AG04449 (cell line): ENCODE data around the gene POU2F3.

Experiments used
- CTCF ChIA-PET: fragments of 350-600 bp; formaldehyde crosslinking; extraction: SDS; loops from one replicate; lab custom pipeline; 2021; ENCODE audit warnings: antibody characterized with exemption; lab: Yijun Ruan, JAX
- POLR2A ChIA-PET: fragments of 400-600, 350-600 bp; formaldehyde crosslinking; extraction: SDS; loops from one replicate; lab custom pipeline; 2020; ENCODE audit warnings: antibody characterized with exemption, inconsistent platforms; lab: Yijun Ruan, JAX
- DNase-seq: peaks from one replicate; pipeline ENCODE4 v3.0.0-alpha.2; 2010; ENCODE audit warnings: low read depth, low spot score
- H3K4me3 ChIP-seq: 2 replicates; pipeline ENCODE4 v1.5.1; 2011; ENCODE audit warnings: low read depth, mild to moderate bottlenecking, control low read depth, low read length
- CTCF ChIP-seq: IDR thresholded peaks from one replicate; pipeline ENCODE4 v1.5.1; 2011; ENCODE audit warnings: mild to moderate bottlenecking, moderate library complexity, low read length, control low read depth, inconsistent platforms; ENCODE audit not compliant: insufficient read depth; ENCODE audit errors: missing control alignments

POU2F3 gene

GRCh38 chr11:120327311-120327710 lies 87.4 kb downstream of the POU2F3 start:
- no peak for TF ChIP-seq CTCF
- CTCF ChIA-PET = interaction anchor here (1.0 to 2.0 kb wide), 3 partner anchors 24 to 159 kb away, joined by 3 to 11 read pairs (median 3); no protein-coding TSS in a partner anchor
- POLR2A ChIA-PET = no interaction called here
- no peak overlapping the region for H3K4me3 ChIP-seq
- DNase-seq = no peak

GRCh38 chr11:120329556-120329955 lies 89.6 kb downstream of the POU2F3 start:
- no peak for TF ChIP-seq CTCF
- ChIA-PET POLR2A (no interaction called here), CTCF (interaction anchor here (1.3 kb wide), 1 partner anchor 102 kb away, joined by 3 read pairs; no protein-coding TSS in a partner anchor)
- H3K4me3 ChIP-seq = no peak overlapping the region
- DNase-seq = no peak

- CTCF ChIA-PET = interaction anchor here (1.3 kb wide), 1 partner anchor 102 kb away, joined by 3 read pairs; no protein-coding TSS in a partner anchor
- TF ChIP-seq CTCF = no peak
- no peak overlapping the region for H3K4me3 ChIP-seq
- POLR2A ChIA-PET = no interaction called here
- no peak for DNase-seq
Observed at GRCh38 chr11:120330045-120330444, 90.1 kb downstream of the POU2F3 start.

- CTCF ChIA-PET = interaction anchor here (0.7 to 1.6 kb wide), 6 partner anchors 25 to 354 kb away, joined by 3 to 5 read pairs (median 3); no protein-coding TSS in a partner anchor
- no peak for TF ChIP-seq CTCF
- POLR2A ChIA-PET = interaction anchor here (0.6 to 0.8 kb wide), 2 partner anchors 69 to 101 kb away, joined by 3 to 6 read pairs; no protein-coding TSS in a partner anchor
- peak; percentile 78 for DNase-seq
- H3K4me3 ChIP-seq = no peak overlapping the region
Observed at GRCh38 chr11:120331301-120331996, 91.5 kb downstream of the POU2F3 start.

GRCh38 chr11:120332822-120333716 lies 93.1 kb downstream of the POU2F3 start:
- no peak for TF ChIP-seq CTCF
- H3K4me3 ChIP-seq = no peak overlapping the region
- DNase-seq = no peak
- CTCF ChIA-PET = interaction anchor here (1.0 to 2.8 kb wide), 5 partner anchors 27 to 352 kb away, joined by 3 to 10 read pairs (median 5); partner anchors contain the start of gene GRIK4
- POLR2A ChIA-PET = interaction anchor here (0.7 kb wide), 1 partner anchor 1722 kb away, joined by 3 read pairs; no protein-coding TSS in a partner anchor
